ENCODE measurements around the gene NPNT. TPM values are rescaled to one million over a fixed set of nuclear protein-coding genes. Genes with fewer than 3 reads are reported as not detected.
A peak's percentile ranks its signal among the peaks of the same experiment; 100 is the strongest.

The NPNT gene
- total RNA-seq, 4 donors from 2014 or later = 86.1 to 150 (median 114) TPM

- TF ChIP-seq CTCF (IDR thresholded peaks at IDR 0.05) = no peak
- TF ChIP-seq EP300 (IDR thresholded peaks at IDR 0.05) = no peak
- TF ChIP-seq POLR2A (IDR thresholded peaks at IDR 0.05) = no peak
- no peak for TF ChIP-seq POLR2AphosphoS5 (IDR thresholded peaks at IDR 0.05)
- no peaks in the 10 kb centered on the region for H3K27me3 ChIP-seq
- 83% methylated on average over 3 to 6 of the region's 6 CpGs for WGBS, 2 donors (ENCODE audit: low coverage in 1 of 2)
- no peak for ATAC-seq
- H3K9me3 ChIP-seq = no peaks in the 10 kb centered on the region
- H3K36me3 ChIP-seq = no peaks in the 10 kb centered on the region
- H3K27ac ChIP-seq = no peak overlapping the region
- peaks cover 0 to 21% (median 0%) of the 10 kb centered on the region in 3 donors for H3K4me1 ChIP-seq
- no peak overlapping the region for H3K4me3 ChIP-seq
Observed at GRCh38 chr4:105912633-105913032, 17.4 kb downstream of the NPNT start.

- 90 to 94% methylated on average over 3 of the region's 3 CpGs for WGBS, 2 donors (ENCODE audit: low coverage in 1 of 2)
- H3K36me3 ChIP-seq = no peaks in the 10 kb centered on the region
- H3K27ac ChIP-seq = no peak overlapping the region
- no peaks in the 10 kb centered on the region for H3K9me3 ChIP-seq
- H3K4me1 ChIP-seq = peaks cover 0 to 7% (median 0%) of the 10 kb centered on the region in 3 donors
- no peaks in the 10 kb centered on the region for H3K27me3 ChIP-seq
- H3K4me3 ChIP-seq = no peak overlapping the region
- no peak for ATAC-seq
- TF ChIP-seq POLR2AphosphoS5 (IDR thresholded peaks at IDR 0.05) = no peak
- TF ChIP-seq POLR2A (IDR thresholded peaks at IDR 0.05) = no peak
- no peak for TF ChIP-seq CTCF (IDR thresholded peaks at IDR 0.05)
- TF ChIP-seq EP300 (IDR thresholded peaks at IDR 0.05) = no peak
Observed at GRCh38 chr4:105917171-105917685, 22.0 kb downstream of the NPNT start.

- Histone ChIP-seq H3K27me3 (no peaks in the 10 kb centered on the region), H3K27ac (no peak overlapping the region), H3K4me3 (no peak overlapping the region), H3K9me3 (no peaks in the 10 kb centered on the region), H3K36me3 (peaks cover 0 to 2% of the 10 kb centered on the region in 2 donors), H3K4me1 (peaks cover 0 to 12% (median 0%) of the 10 kb centered on the region in 3 donors)
- ATAC-seq = no peak
- no peak for TF ChIP-seq EP300 (IDR thresholded peaks at IDR 0.05)
- TF ChIP-seq POLR2AphosphoS5 (IDR thresholded peaks at IDR 0.05) = no peak
- TF ChIP-seq CTCF (IDR thresholded peaks at IDR 0.05) = no peak
- no peak for TF ChIP-seq POLR2A (IDR thresholded peaks at IDR 0.05)
Observed at GRCh38 chr4:105921301-105921700, 26.0 kb downstream of the NPNT start.

- TF ChIP-seq POLR2A (IDR thresholded peaks at IDR 0.05) (no peak), CTCF (IDR thresholded peaks at IDR 0.05) (no peak), POLR2AphosphoS5 (IDR thresholded peaks at IDR 0.05) (peak; percentile 18)
- H3K4me3 ChIP-seq = no peak overlapping the region
- H3K27ac ChIP-seq = no peak overlapping the region
- no peaks in the 10 kb centered on the region for H3K9me3 ChIP-seq
- no peaks in the 10 kb centered on the region for H3K27me3 ChIP-seq
- WGBS, 2 donors (ENCODE audit: low coverage in 1 of 2) = 54% methylated on average over 5 to 7 of the region's 7 CpGs
- H3K36me3 ChIP-seq = peaks cover 0 to 9% of the 10 kb centered on the region in 2 donors
- ATAC-seq = no peak
- peaks cover 0 to 12% (median 0%) of the 10 kb centered on the region in 3 donors for H3K4me1 ChIP-seq
Observed at GRCh38 chr4:105923497-105924238, 28.4 kb downstream of the NPNT start.

- Histone ChIP-seq H3K36me3 (peaks cover 0 to 9% of the 10 kb centered on the region in 2 donors), H3K4me3 (no peak overlapping the region), H3K4me1 (peaks cover 0 to 12% (median 0%) of the 10 kb centered on the region in 3 donors), H3K27me3 (no peaks in the 10 kb centered on the region), H3K9me3 (no peaks in the 10 kb centered on the region), H3K27ac (no peak overlapping the region)
- 88 to 100% methylated on average over 1 of the region's 1 CpG for WGBS, 2 donors (ENCODE audit: low coverage in 1 of 2)
- ATAC-seq = no peak
- no peak for TF ChIP-seq POLR2A (IDR thresholded peaks at IDR 0.05)
- TF ChIP-seq CTCF (IDR thresholded peaks at IDR 0.05) = no peak
Observed at GRCh38 chr4:105924341-105924740, 29.1 kb downstream of the NPNT start.
